Stimulated activated naive CD8-positive, alpha-beta T cell treated with anti-CD3 and anti-CD28 coated beads, Interleukin-15, Interleukin-2, amounts not matched to agents 100 U/mL and 50 U/mL, for 24 hours (primary cell): ENCODE measurements around the gene ITGA2B.
"Not testable (repeated sequence)": the region's sequence is repeated elsewhere in the genome, so short reads cannot be mapped to it uniquely, and the experiment has no call there.

Experiments
- ATAC-seq: fragments of 150-1000 bp; cut with Tn5 transposase; one replicate; pipeline ENCODE4 v1.10.0; 2021
- DNase-seq: peaks from one replicate; pipeline ENCODE4 v3.0.0; 2021

The ITGA2B gene

GRCh38 chr17:44351961-44352827 is 37.3 kb downstream of the ITGA2B start:
- ATAC-seq = no peak
- DNase-seq = no peak

GRCh38 chr17:44351464-44351863 is 38.0 kb downstream of the ITGA2B start:
- DNase-seq = no peak
- ATAC-seq = no peak

GRCh38 chr17:44350733-44351226 is 38.7 kb downstream of the ITGA2B start:
- peak; percentile 83 for DNase-seq
- peak; percentile 70 for ATAC-seq

- ATAC-seq = no peak
- no peak for DNase-seq
Measured at GRCh38 chr17:44349553-44350070, 39.8 kb downstream of the ITGA2B start.

GRCh38 chr17:44348988-44349364 is 40.5 kb downstream of the ITGA2B start:
- ATAC-seq = no peak
- DNase-seq = no peak

- DNase-seq = peak; percentile 34
- no peak for ATAC-seq
Measured at GRCh38 chr17:44348234-44348987, 41.0 kb downstream of the ITGA2B start.

GRCh38 chr17:44347206-44348055 is 42.0 kb downstream of the ITGA2B start:
- ATAC-seq, DNase-seq: not testable (repeated sequence)

- no peak for DNase-seq
- no peak for ATAC-seq
Measured at GRCh38 chr17:44346064-44346844, 43.2 kb downstream of the ITGA2B start.

- DNase-seq (peak; percentile 66), ATAC-seq (peak; percentile 15)
Measured at GRCh38 chr17:44345454-44346026, 43.9 kb downstream of the ITGA2B start.

GRCh38 chr17:44344939-44345453 is 44.5 kb downstream of the ITGA2B start, which contains the start of gene GRN:
Gene GRN, plus strand, starts transcription at chr17:44345302. Its CDS starts 3,863 bp downstream, at chr17:44349165.
- ATAC-seq (peak; percentile 97), DNase-seq (peak; percentile 85)

GRCh38 chr17:44343510-44344209 is 45.8 kb downstream of the ITGA2B start:
- ATAC-seq (no peak), DNase-seq (no peak)

GRCh38 chr17:44340553-44340952 is 48.9 kb downstream of the ITGA2B start:
- ATAC-seq, DNase-seq: not testable (repeated sequence)

- ATAC-seq (peak; percentile 76), DNase-seq (no peak)
Measured at GRCh38 chr17:44338702-44339101, 50.7 kb downstream of the ITGA2B start.

- DNase-seq (no peak), ATAC-seq (no peak)
Measured at GRCh38 chr17:44335968-44336367, 53.5 kb downstream of the ITGA2B start.

- ATAC-seq = no peak
- DNase-seq = no peak
Measured at GRCh38 chr17:44335564-44335963, 53.9 kb downstream of the ITGA2B start.

GRCh38 chr17:44334727-44335126 is 54.7 kb downstream of the ITGA2B start:
- ATAC-seq (no peak), DNase-seq (no peak)

GRCh38 chr17:44334315-44334714 is 55.1 kb downstream of the ITGA2B start:
- DNase-seq (no peak), ATAC-seq (no peak)

GRCh38 chr17:44333371-44333770 is 56.1 kb downstream of the ITGA2B start:
- no peak for DNase-seq
- no peak for ATAC-seq

GRCh38 chr17:44331249-44331760 is 58.1 kb downstream of the ITGA2B start:
- DNase-seq = peak; percentile 77
- peak; percentile 34 for ATAC-seq
